Left ventricle myocardium inferior (tissue), 1 donor: ENCODE measurements around the gene PPP1R13L. TPM values are rescaled to one million over a fixed set of nuclear protein-coding genes. Genes with fewer than 3 reads are reported as not detected.

Experiments used
- DNase-seq: peaks from one replicate; pipeline ENCODE4 v3.0.0-alpha.2; 2020
- H3K27ac ChIP-seq: fragments of 200-600 bp; replicated peaks from 2 replicates; pipeline ENCODE4 v1.8.0; 2021
- H3K27me3 ChIP-seq: fragments of 200-600 bp; 2 replicates; pipeline ENCODE4 v1.8.0; 2021; ENCODE audit warnings: low read depth
- H3K36me3 ChIP-seq: fragments of 200-600 bp; 2 replicates; pipeline ENCODE4 v1.8.0; 2021
- H3K4me1 ChIP-seq: fragments of 200-600 bp; 2 replicates; pipeline ENCODE4 v1.8.0; 2021
- H3K4me3 ChIP-seq: fragments of 200-600 bp; 2 replicates; pipeline ENCODE4 v1.8.0; 2021; ENCODE audit warnings: mild to moderate bottlenecking, moderate library complexity
- H3K9me3 ChIP-seq: fragments of 200-600 bp; replicated peaks from 2 replicates; pipeline ENCODE4 v1.8.0; 2021
- intact Hi-C: fragments of 100-400 bp; cut with micrococcal nuclease; formaldehyde crosslinking; loops from one replicate; pipeline ENCODE4 v1.11.0; 2022
- total RNA-seq: library from RNA; stranded (reverse); fragmentation: NEBNext Ultra II Directional; extraction: Animal tissue kit (Norgen Biotek cat#: 25700); gene quantifications from one replicate; pipeline ENCODE4 v1.2.1, GENCODE V29; 2021
- TF ChIP-seq, protein P1 (sequence below): fragments of 200-600 bp; IDR thresholded peaks from 2 replicates; pipeline ENCODE4 v1.8.0; 2021; ENCODE audit warnings: antibody characterized with exemption, mild to moderate bottlenecking, borderline replicate concordance
- donor health status: DM: no; HTN: yes; CAD: no; lungs with severe emphysema.

The PPP1R13L gene
- total RNA-seq, 1 donor from 2014 or later: 207 TPM

GRCh38 chr19:45352062-45352461, 52.8 kb downstream of the PPP1R13L start:
- TF ChIP-seq, protein P1, sequence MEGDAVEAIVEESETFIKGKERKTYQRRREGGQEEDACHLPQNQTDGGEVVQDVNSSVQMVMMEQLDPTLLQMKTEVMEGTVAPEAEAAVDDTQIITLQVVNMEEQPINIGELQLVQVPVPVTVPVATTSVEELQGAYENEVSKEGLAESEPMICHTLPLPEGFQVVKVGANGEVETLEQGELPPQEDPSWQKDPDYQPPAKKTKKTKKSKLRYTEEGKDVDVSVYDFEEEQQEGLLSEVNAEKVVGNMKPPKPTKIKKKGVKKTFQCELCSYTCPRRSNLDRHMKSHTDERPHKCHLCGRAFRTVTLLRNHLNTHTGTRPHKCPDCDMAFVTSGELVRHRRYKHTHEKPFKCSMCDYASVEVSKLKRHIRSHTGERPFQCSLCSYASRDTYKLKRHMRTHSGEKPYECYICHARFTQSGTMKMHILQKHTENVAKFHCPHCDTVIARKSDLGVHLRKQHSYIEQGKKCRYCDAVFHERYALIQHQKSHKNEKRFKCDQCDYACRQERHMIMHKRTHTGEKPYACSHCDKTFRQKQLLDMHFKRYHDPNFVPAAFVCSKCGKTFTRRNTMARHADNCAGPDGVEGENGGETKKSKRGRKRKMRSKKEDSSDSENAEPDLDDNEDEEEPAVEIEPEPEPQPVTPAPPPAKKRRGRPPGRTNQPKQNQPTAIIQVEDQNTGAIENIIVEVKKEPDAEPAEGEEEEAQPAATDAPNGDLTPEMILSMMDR: no peak
- H3K27ac ChIP-seq: no peak overlapping the region

DNA sequence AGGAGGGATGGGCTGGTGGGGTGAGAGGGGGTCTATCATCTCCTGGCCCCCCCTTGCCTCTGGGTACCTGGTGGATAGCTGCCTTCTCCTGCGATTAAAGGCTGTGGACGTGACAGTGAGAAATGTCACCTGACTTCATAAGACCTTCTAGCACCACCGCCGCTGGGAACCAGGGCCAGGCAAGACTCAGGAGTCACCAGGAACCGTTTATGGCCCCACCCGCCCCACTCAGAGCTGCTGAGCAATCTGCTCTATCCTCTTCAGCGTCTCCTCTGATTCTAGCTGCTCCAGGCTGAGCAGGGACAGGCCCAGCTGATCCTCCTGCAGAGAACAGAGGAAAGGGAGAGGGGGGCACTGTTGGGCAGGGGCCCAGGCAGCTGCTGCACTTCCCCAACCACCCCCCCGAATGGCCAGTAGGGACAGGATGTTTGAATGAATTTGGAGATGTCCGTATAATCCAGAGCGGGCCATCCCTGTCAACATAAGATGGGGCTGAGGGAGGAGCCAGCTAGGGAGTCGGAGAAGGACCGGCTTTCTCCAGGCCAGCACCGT, 53.4 kb downstream of the PPP1R13L start:
- Histone ChIP-seq H3K36me3 (peaks cover 39% of the 10 kb centered on the region), H3K27me3 (peaks cover 16% of the 10 kb centered on the region)
- intact Hi-C loops: no loop called here

More at GRCh38 chr19:45352062-45352461, 52.8 kb downstream of the PPP1R13L start:
- peaks cover 45% of the 10 kb centered on the region for H3K36me3 ChIP-seq
- H3K4me3 ChIP-seq: no peak overlapping the region
- intact Hi-C loops: no loop called here
- DNase-seq: no peak
- peaks cover 10% of the 10 kb centered on the region for H3K27me3 ChIP-seq
- H3K9me3 ChIP-seq: no peaks in the 10 kb centered on the region
- H3K4me1 ChIP-seq: no peaks in the 10 kb centered on the region

GRCh38 chr19:45350477-45351058, 54.3 kb downstream of the PPP1R13L start:
- Histone ChIP-seq H3K27me3 (peaks cover 25% of the 10 kb centered on the region), H3K4me3 (no peak overlapping the region), H3K36me3 (peaks cover 32% of the 10 kb centered on the region), H3K4me1 (no peaks in the 10 kb centered on the region), H3K27ac (no peak overlapping the region), H3K9me3 (no peaks in the 10 kb centered on the region)
- TF ChIP-seq, protein P1: no peak
- intact Hi-C loops: no loop called here
- no peak for DNase-seq

More for the DNA sequence above, 53.4 kb downstream of the PPP1R13L start:
- Histone ChIP-seq H3K9me3 (no peaks in the 10 kb centered on the region), H3K4me3 (no peak overlapping the region), H3K27ac (no peak overlapping the region), H3K4me1 (no peaks in the 10 kb centered on the region)
- TF ChIP-seq, protein P1: no peak
- no peak for DNase-seq

DNA sequence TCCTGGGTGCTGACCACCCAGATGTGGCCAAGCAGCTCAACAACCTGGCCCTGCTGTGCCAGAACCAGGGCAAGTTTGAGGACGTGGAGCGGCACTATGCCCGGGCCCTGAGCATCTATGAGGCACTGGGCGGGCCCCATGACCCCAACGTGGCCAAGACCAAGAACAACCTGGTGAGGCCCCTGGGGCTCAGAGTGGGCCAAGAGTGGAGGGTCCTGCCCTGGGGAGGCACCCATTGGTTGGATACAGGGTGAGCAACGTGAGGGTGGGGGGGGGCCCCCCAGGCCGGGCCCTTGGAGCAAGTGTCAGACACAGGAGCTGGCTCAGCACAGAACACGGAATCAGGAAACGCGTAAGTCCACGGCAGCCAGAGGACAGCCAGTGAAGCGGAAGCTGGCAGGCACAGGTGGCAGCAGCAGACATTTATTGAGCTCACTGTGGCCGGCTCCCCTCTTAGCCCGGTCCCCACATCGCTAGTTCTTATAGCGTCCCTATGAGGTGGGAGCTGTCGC, 55.4 kb downstream of the PPP1R13L start:
- intact Hi-C loops: no loop called here
- TF ChIP-seq, protein P1: no peak
- H3K27ac ChIP-seq: no peak overlapping the region
- peaks cover 36% of the 10 kb centered on the region for H3K27me3 ChIP-seq
- H3K4me3 ChIP-seq: no peak overlapping the region
- H3K36me3 ChIP-seq: peaks cover 25% of the 10 kb centered on the region
- no peak for DNase-seq
- H3K4me1 ChIP-seq: no peaks in the 10 kb centered on the region
- no peaks in the 10 kb centered on the region for H3K9me3 ChIP-seq

DNA sequence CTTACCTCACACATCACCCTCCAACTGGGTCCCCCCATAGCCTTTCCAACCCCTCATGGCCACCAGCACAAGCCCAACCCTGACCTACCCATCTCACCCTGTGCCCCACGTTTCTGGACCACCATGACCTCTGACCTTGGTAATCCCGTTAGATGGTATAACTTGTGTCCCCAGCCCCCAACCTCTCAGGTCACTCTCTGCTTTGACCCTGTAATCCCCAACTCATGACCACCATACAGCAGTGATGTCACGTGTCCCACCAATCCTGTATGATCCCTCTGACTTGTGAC, 55.8 kb downstream of the PPP1R13L start:
- Histone ChIP-seq H3K27ac (no peak overlapping the region), H3K9me3 (no peaks in the 10 kb centered on the region), H3K4me3 (no peak overlapping the region), H3K4me1 (no peaks in the 10 kb centered on the region), H3K27me3 (peaks cover 39% of the 10 kb centered on the region), H3K36me3 (peaks cover 20% of the 10 kb centered on the region)
- intact Hi-C loops: no loop called here
- DNase-seq: no peak
- TF ChIP-seq, protein P1: no peak
